Type B pancreatic cell (in vitro differentiated cells): ENCODE results near the gene CCDC8. TPM values are rescaled to one million over a fixed set of nuclear protein-coding genes. Genes with fewer than 3 reads are reported as not detected.

ENCODE experiments used
- DNase-seq: peaks from one replicate; pipeline ENCODE4 v3.0.0; 2021; ENCODE audit warnings: mixed read lengths; ENCODE audit not compliant: unreplicated experiment; ENCODE audit errors: extremely low spot score
- H3K27ac Mint-ChIP-seq: 2 replicates; pipeline ENCODE4 v1.8.0; 2021; ENCODE audit warnings: mild to moderate bottlenecking, mixed read lengths
- H3K27me3 Mint-ChIP-seq: 2 replicates; pipeline ENCODE4 v1.8.0; 2021; ENCODE audit warnings: mixed read lengths
- H3K36me3 Mint-ChIP-seq: 2 replicates; pipeline ENCODE4 v1.8.0; 2021; ENCODE audit warnings: mixed read lengths
- H3K4me1 Mint-ChIP-seq: one replicate; pipeline ENCODE4 v1.8.0; 2021; ENCODE audit warnings: mixed read lengths; ENCODE audit not compliant: unreplicated experiment
- H3K4me3 Mint-ChIP-seq: 2 replicates; pipeline ENCODE4 v1.8.0; 2021; ENCODE audit warnings: mild to moderate bottlenecking, mixed read lengths
- H3K9me3 Mint-ChIP-seq: 2 replicates; pipeline ENCODE4 v1.8.0; 2021; ENCODE audit warnings: mixed read lengths
- total RNA-seq: library from RNA; stranded (reverse); gene quantifications from 2 replicates; pipeline ENCODE4 v1.2.1, GENCODE V29; 2021; ENCODE audit warnings: low replicate concordance
- TF ChIP-seq, protein P1 (sequence below): fragments of 200-600 bp; sonication (generic); conservative IDR thresholded peaks from 2 replicates; pipeline ENCODE4 v1.5.0; 2021; ENCODE audit warnings: antibody characterized with exemption, mild to moderate bottlenecking

CCDC8 gene
- total RNA-seq, 1 donor from 2014 or later: 29.3 TPM

- no peaks in the 10 kb centered on the region for H3K27me3 Mint-ChIP-seq
- H3K27ac Mint-ChIP-seq: no peak overlapping the region
- H3K9me3 Mint-ChIP-seq: peaks cover 6% of the 10 kb centered on the region
- H3K36me3 Mint-ChIP-seq: no peaks in the 10 kb centered on the region
- no peak for DNase-seq
- H3K4me3 Mint-ChIP-seq: no peak overlapping the region
- TF ChIP-seq, protein P1, sequence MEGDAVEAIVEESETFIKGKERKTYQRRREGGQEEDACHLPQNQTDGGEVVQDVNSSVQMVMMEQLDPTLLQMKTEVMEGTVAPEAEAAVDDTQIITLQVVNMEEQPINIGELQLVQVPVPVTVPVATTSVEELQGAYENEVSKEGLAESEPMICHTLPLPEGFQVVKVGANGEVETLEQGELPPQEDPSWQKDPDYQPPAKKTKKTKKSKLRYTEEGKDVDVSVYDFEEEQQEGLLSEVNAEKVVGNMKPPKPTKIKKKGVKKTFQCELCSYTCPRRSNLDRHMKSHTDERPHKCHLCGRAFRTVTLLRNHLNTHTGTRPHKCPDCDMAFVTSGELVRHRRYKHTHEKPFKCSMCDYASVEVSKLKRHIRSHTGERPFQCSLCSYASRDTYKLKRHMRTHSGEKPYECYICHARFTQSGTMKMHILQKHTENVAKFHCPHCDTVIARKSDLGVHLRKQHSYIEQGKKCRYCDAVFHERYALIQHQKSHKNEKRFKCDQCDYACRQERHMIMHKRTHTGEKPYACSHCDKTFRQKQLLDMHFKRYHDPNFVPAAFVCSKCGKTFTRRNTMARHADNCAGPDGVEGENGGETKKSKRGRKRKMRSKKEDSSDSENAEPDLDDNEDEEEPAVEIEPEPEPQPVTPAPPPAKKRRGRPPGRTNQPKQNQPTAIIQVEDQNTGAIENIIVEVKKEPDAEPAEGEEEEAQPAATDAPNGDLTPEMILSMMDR: no peak
- peaks cover 10% of the 10 kb centered on the region for H3K4me1 Mint-ChIP-seq
Measured at GRCh38 chr19:46454244-46454643, 40.9 kb upstream of the CCDC8 start.

DNA sequence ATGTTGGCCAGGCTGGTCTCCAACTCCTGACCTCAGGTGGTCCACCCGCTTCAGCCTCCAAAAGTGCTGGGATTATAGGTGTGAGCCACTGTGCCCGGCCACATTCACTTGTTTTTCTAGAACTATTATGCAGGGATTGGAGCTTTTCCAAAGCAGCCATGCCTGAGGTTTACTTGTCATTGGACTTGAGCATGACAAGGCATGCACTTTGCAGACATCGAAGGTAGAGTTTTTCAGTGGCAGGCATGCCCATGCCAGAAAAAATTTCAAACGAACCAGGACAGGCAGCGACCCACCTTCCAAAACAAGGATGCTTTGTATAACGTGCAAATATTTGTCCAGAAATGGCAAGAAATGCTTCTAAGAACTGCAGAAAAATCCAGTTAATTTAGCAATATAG lies 40.3 kb upstream of the CCDC8 start:
- peaks cover 10% of the 10 kb centered on the region for H3K4me1 Mint-ChIP-seq
- no peak for DNase-seq
- TF ChIP-seq, protein P1: no peak
- no peaks in the 10 kb centered on the region for H3K27me3 Mint-ChIP-seq
- no peaks in the 10 kb centered on the region for H3K36me3 Mint-ChIP-seq
- no peak overlapping the region for H3K27ac Mint-ChIP-seq
- no peak overlapping the region for H3K4me3 Mint-ChIP-seq
- peaks cover 7% of the 10 kb centered on the region for H3K9me3 Mint-ChIP-seq

DNA sequence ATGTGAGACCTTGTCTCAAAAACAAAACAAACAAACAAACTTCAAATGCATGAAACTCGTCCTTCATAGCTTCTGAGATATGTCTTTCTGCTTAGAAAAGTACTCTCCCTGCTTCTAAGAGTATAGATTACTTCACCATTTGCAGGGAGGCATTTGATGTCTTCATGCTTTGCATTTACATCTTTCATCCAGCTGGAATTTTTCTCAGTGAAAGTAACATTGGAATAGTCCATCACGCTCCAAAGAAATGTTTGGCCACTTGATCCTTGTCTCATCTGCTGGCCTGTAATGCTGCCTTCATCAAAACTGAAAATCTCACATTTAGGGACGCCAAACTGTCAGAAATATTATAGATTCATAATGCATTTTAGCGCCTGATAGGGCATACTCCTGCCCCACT lies 38.8 kb upstream of the CCDC8 start:
- Mint-ChIP-seq H3K27me3 (no peaks in the 10 kb centered on the region), H3K36me3 (no peaks in the 10 kb centered on the region), H3K4me1 (peaks cover 10% of the 10 kb centered on the region), H3K27ac (no peak overlapping the region), H3K4me3 (no peak overlapping the region), H3K9me3 (peaks cover 7% of the 10 kb centered on the region)
- TF ChIP-seq, protein P1: no peak
- no peak for DNase-seq

DNA sequence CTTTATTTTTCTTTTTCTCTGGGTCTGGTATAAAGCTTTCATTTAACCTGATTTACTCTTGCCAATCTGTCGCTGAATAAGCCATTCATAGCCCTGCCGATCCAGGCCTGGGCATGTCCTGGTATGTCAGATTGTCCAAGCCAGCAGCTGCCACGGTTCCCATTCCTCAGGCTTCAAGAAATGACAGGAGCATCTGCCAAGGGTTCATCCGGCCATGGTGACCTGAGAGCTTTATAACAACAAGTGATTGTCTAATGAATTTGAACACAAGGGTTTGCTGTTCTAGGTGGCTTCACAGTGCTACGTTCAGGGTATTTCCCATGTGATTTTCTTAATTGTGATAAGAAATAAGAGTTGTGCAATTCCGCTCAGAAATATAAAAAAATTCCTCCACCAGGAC lies 38.0 kb upstream of the CCDC8 start:
- Mint-ChIP-seq H3K27ac (no peak overlapping the region), H3K9me3 (peaks cover 7% of the 10 kb centered on the region), H3K4me3 (no peak overlapping the region), H3K36me3 (no peaks in the 10 kb centered on the region), H3K27me3 (no peaks in the 10 kb centered on the region), H3K4me1 (peaks cover 8% of the 10 kb centered on the region)
- DNase-seq: no peak
- TF ChIP-seq, protein P1: no peak

GRCh38 chr19:46450737-46451136 lies 37.4 kb upstream of the CCDC8 start:
- Mint-ChIP-seq H3K36me3 (no peaks in the 10 kb centered on the region), H3K9me3 (peaks cover 7% of the 10 kb centered on the region), H3K27me3 (no peaks in the 10 kb centered on the region), H3K4me3 (no peak overlapping the region), H3K4me1 (peaks cover 4% of the 10 kb centered on the region), H3K27ac (no peak overlapping the region)
- TF ChIP-seq, protein P1: no peak
- DNase-seq: no peak

- Mint-ChIP-seq H3K4me1 (peaks cover 4% of the 10 kb centered on the region), H3K27ac (no peak overlapping the region), H3K36me3 (no peaks in the 10 kb centered on the region), H3K9me3 (peaks cover 7% of the 10 kb centered on the region), H3K27me3 (no peaks in the 10 kb centered on the region), H3K4me3 (no peak overlapping the region)
- TF ChIP-seq, protein P1: no peak
- no peak for DNase-seq
Measured at GRCh38 chr19:46449228-46449627, 35.9 kb upstream of the CCDC8 start.
